ENCODE measurements around the gene SST. TPM values are rescaled to one million over a fixed set of nuclear protein-coding genes. Genes with fewer than 3 reads are reported as not detected.
"Not testable (repeated sequence)": the region's sequence is repeated elsewhere in the genome, so short reads cannot be mapped to it uniquely, and the experiment has no call there.

SST gene
- total RNA-seq, 2 experiments from 2014 or later, result not detected

DNA sequence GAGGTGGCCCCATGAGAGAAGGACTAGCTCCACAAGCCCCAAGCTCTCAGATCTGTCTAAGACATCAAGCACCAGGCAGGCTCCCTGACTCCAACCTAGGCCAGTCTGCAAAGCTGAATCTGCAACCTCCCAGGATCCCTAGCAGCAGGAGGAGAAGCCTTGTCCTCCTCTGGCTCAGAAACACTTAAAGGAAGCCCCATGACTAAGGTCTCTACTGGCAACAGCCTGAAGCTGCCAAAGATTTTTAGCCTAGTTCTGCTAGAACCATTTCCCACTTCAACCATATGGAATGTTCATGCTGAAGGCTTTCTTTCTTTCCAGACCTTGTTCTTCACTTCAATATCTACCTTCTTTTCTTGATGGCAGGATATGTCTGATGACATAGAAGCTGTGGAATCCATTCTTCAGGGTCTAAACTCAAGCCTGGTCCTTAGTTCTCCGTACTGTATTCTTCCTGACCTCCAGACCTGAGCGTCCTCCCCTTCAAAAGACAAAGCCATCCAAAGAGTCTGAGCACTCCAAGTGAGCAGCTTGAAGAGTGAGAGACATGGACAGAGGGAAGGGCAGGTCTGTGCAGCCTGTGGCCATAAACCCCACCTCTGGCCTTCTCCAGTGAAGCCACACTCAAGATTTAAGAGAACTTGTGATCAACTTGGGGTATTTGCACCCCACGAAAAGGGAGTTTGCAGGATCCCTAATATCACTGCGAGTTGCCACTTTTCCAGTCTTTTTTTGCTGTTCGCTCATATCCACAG lies 23.1 kb downstream of the SST start:
- H3K36me3 Mint-ChIP-seq (ENCODE audit: low read depth), result no peaks in the 10 kb centered on the region
- no peak overlapping the region for H3K27ac Mint-ChIP-seq
- no peaks in the 10 kb centered on the region for H3K4me1 Mint-ChIP-seq (ENCODE audit: low read depth)
- CTCF ChIA-PET, result interaction anchor here (1.5 to 1.6 kb wide), 2 partner anchors 31 to 32 kb away, joined by 5 to 7 read pairs; no protein-coding TSS in a partner anchor
- no peaks in the 10 kb centered on the region for H3K9me3 Mint-ChIP-seq
- H3K27me3 Mint-ChIP-seq (ENCODE audit: low read depth), result peaks cover 21% of the 10 kb centered on the region
- intact Hi-C loops (cut with micrococcal nuclease), result no loop called here
- no peak for DNase-seq
- no peak overlapping the region for H3K4me3 Mint-ChIP-seq

DNA sequence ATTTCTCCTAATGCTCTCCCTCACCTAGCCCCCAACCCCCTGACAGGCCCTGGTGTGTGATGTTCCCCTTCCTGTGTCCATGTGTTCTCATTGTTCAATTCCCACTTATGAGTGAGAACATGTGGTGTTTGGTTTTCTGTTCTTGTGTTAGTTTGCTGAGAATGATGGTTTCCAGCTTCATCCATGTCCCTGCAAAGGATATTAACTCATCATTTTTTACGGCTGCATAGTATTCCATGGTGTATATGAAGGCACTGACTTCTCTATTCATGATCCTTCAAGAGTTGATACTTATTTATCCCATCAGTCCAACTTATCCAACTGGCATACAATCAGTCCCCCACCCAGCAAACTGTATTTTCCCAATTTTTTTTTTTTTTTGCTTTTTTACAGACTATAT lies 24.8 kb downstream of the SST start:
- H3K4me3 Mint-ChIP-seq; H3K4me1 Mint-ChIP-seq (ENCODE audit: low read depth); H3K27ac Mint-ChIP-seq; intact Hi-C loops (cut with micrococcal nuclease); H3K36me3 Mint-ChIP-seq (ENCODE audit: low read depth); DNase-seq; H3K9me3 Mint-ChIP-seq: not testable (repeated sequence)
- peaks cover 15% of the 10 kb centered on the region for H3K27me3 Mint-ChIP-seq (ENCODE audit: low read depth)
- CTCF ChIA-PET, result interaction anchor here (1.2 to 1.5 kb wide), 2 partner anchors 34 to 326 kb away, joined by 3 to 7 read pairs; no protein-coding TSS in a partner anchor

GRCh38 chr3:187642861-187643260 lies 27.3 kb downstream of the SST start:
- Mint-ChIP-seq H3K4me3 (no peak overlapping the region), H3K9me3 (no peaks in the 10 kb centered on the region), H3K4me1 (ENCODE audit: low read depth) (no peaks in the 10 kb centered on the region), H3K36me3 (ENCODE audit: low read depth) (no peaks in the 10 kb centered on the region), H3K27me3 (ENCODE audit: low read depth) (peaks cover 16% of the 10 kb centered on the region), H3K27ac (no peak overlapping the region)
- intact Hi-C loops (cut with micrococcal nuclease), result no loop called here
- DNase-seq, result no peak
- CTCF ChIA-PET, result no interaction called here

DNA sequence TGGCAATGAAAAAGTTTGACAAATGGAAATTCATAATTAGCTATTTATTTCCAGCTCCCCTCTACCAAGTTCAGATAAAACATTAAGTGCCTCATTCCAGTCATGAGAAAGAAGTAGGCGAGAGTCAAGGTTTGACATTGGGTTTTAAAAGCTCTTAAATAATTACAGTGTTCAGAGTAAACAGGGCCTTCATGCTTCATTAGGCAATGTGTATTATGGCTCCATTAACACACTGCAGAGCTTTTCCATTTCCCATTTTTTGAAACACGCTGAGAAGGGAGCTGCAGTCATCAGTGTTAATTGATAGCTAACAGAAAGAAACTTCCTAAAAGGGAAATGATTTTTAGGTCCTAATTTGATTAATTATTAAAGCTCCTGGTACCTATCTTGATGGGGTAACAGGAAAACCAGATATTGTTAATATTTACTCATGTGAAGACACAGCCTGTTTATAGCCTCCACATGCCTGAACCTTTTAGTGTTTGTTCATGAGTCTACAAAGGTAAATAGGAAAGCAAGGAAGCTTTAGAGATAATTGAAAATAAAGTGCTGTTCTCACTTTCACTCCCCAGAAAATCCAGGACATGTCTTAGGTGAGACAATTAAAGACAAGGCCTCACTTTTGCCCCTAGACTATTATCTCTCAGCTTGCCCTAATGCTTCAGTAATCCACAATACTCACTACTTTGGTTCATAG lies 28.7 kb downstream of the SST start:
- no peak overlapping the region for H3K27ac Mint-ChIP-seq
- H3K4me1 Mint-ChIP-seq (ENCODE audit: low read depth), result no peaks in the 10 kb centered on the region
- DNase-seq, result no peak
- no peaks in the 10 kb centered on the region for H3K36me3 Mint-ChIP-seq (ENCODE audit: low read depth)
- no peaks in the 10 kb centered on the region for H3K9me3 Mint-ChIP-seq
- CTCF ChIA-PET, result interaction anchor here (0.6 to 1.4 kb wide), 4 partner anchors 25 to 322 kb away, joined by 3 to 8 read pairs (median 3); no protein-coding TSS in a partner anchor
- H3K27me3 Mint-ChIP-seq (ENCODE audit: low read depth), result peaks cover 18% of the 10 kb centered on the region
- H3K4me3 Mint-ChIP-seq, result no peak overlapping the region
- intact Hi-C loops (cut with micrococcal nuclease), result no loop called here

GRCh38 chr3:187640569-187641059 lies 29.6 kb downstream of the SST start:
- CTCF ChIA-PET, result interaction anchor here (0.9 to 1.4 kb wide), 3 partner anchors 24 to 321 kb away, joined by 3 to 8 read pairs (median 4); no protein-coding TSS in a partner anchor
- Mint-ChIP-seq H3K27ac (no peak overlapping the region), H3K9me3 (no peaks in the 10 kb centered on the region), H3K36me3 (ENCODE audit: low read depth) (no peaks in the 10 kb centered on the region), H3K4me1 (ENCODE audit: low read depth) (no peaks in the 10 kb centered on the region), H3K4me3 (no peak overlapping the region), H3K27me3 (ENCODE audit: low read depth) (peaks cover 17% of the 10 kb centered on the region)
- no peak for DNase-seq
- intact Hi-C loops (cut with micrococcal nuclease), result no loop called here

GRCh38 chr3:187639927-187640568 lies 30.1 kb downstream of the SST start:
- Mint-ChIP-seq H3K27me3 (ENCODE audit: low read depth) (peaks cover 17% of the 10 kb centered on the region), H3K36me3 (ENCODE audit: low read depth) (no peaks in the 10 kb centered on the region)
- intact Hi-C loops (cut with micrococcal nuclease), result no loop called here

DNA sequence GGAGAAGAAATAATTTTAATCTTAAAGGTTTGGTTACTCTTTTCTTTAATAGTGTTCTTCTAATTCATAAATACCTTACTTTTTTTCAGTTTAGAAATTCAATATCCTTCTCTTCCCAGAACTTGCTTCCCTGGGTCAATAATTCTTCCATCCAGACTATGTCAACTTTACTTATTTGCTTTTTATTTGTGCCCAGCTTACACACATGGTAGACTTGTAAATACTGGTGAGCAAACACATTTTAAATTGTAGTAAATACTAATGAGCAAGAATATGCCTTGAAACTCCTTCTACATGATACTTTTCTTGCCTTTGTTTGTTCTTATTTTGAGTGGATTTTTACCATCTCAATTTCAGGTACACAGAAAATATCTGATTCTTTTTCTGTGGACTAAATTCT lies 33.7 kb downstream of the SST start:
- Mint-ChIP-seq H3K27ac (no peak overlapping the region), H3K9me3 (peaks cover 6% of the 10 kb centered on the region), H3K4me3 (no peak overlapping the region), H3K4me1 (ENCODE audit: low read depth) (no peaks in the 10 kb centered on the region), H3K27me3 (ENCODE audit: low read depth) (peaks cover 22% of the 10 kb centered on the region), H3K36me3 (ENCODE audit: low read depth) (no peaks in the 10 kb centered on the region)
- no peak for DNase-seq
- CTCF ChIA-PET, result interaction anchor here (1.4 to 1.6 kb wide), 2 partner anchors 44 to 318 kb away, joined by 5 to 6 read pairs; no protein-coding TSS in a partner anchor
- intact Hi-C loops (cut with micrococcal nuclease), result no loop called here

More at GRCh38 chr3:187639927-187640568, 30.1 kb downstream of the SST start:
- Mint-ChIP-seq H3K27ac (no peak overlapping the region), H3K4me1 (ENCODE audit: low read depth) (no peaks in the 10 kb centered on the region), H3K4me3 (no peak overlapping the region), H3K9me3 (peaks cover 3% of the 10 kb centered on the region)
- CTCF ChIA-PET, result interaction anchor here (0.9 to 1.1 kb wide), 2 partner anchors 24 to 321 kb away, joined by 3 to 4 read pairs; no protein-coding TSS in a partner anchor
- DNase-seq, result no peak

GRCh38 chr3:187630404-187630803 lies 39.8 kb downstream of the SST start:
- Mint-ChIP-seq H3K27me3 (ENCODE audit: low read depth) (peaks cover 23% of the 10 kb centered on the region), H3K9me3 (peaks cover 6% of the 10 kb centered on the region), H3K27ac (no peak overlapping the region), H3K36me3 (ENCODE audit: low read depth) (no peaks in the 10 kb centered on the region), H3K4me3 (no peak overlapping the region), H3K4me1 (ENCODE audit: low read depth) (no peaks in the 10 kb centered on the region)
- intact Hi-C loops (cut with micrococcal nuclease), result no loop called here
- DNase-seq, result no peak
- CTCF ChIA-PET, result no interaction called here

DNA sequence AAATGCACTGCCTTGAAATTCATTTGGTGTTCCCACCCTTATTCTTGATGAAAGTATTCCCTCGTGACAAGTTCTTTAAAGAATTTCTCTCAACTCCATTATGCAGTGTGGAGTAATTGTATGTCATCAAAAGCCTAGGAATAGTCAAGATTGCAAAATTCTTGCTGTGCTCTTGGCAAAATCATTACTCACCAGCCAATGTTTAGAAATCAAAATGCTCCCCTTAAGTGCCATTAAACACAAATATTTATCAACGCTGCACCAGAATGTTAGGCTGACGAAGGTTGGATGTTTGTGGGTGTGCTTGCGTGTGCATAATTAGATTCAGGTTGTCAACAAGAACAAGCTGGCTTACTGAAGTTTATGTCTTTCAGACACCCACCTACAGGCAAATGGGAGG lies 40.5 kb downstream of the SST start:
- Mint-ChIP-seq H3K4me1 (ENCODE audit: low read depth) (no peaks in the 10 kb centered on the region), H3K4me3 (no peak overlapping the region), H3K27ac (no peak overlapping the region), H3K9me3 (no peaks in the 10 kb centered on the region), H3K36me3 (ENCODE audit: low read depth) (no peaks in the 10 kb centered on the region), H3K27me3 (ENCODE audit: low read depth) (peaks cover 17% of the 10 kb centered on the region)
- CTCF ChIA-PET, result no interaction called here
- DNase-seq, result no peak
- intact Hi-C loops (cut with micrococcal nuclease), result no loop called here

- CTCF ChIA-PET, result no interaction called here
- Mint-ChIP-seq H3K9me3 (no peaks in the 10 kb centered on the region), H3K27ac (no peak overlapping the region), H3K4me3 (no peak overlapping the region), H3K36me3 (ENCODE audit: low read depth) (no peaks in the 10 kb centered on the region), H3K4me1 (ENCODE audit: low read depth) (no peaks in the 10 kb centered on the region), H3K27me3 (ENCODE audit: low read depth) (peaks cover 18% of the 10 kb centered on the region)
- DNase-seq, result no peak
- intact Hi-C loops (cut with micrococcal nuclease), result no loop called here
Observed at GRCh38 chr3:187628169-187628568, 42.0 kb downstream of the SST start.

GRCh38 chr3:187626581-187626980 lies 43.6 kb downstream of the SST start:
- no peaks in the 10 kb centered on the region for H3K9me3 Mint-ChIP-seq
- H3K27ac Mint-ChIP-seq, result no peak overlapping the region
- H3K4me3 Mint-ChIP-seq, result no peak overlapping the region
- no peaks in the 10 kb centered on the region for H3K4me1 Mint-ChIP-seq (ENCODE audit: low read depth)
- no peak for DNase-seq
- H3K36me3 Mint-ChIP-seq (ENCODE audit: low read depth), result no peaks in the 10 kb centered on the region
- CTCF ChIA-PET, result interaction anchor here (1.4 kb wide), 1 partner anchor 11 kb away, joined by 3 read pairs; no protein-coding TSS in a partner anchor
- intact Hi-C loops (cut with micrococcal nuclease), result no loop called here
- H3K27me3 Mint-ChIP-seq (ENCODE audit: low read depth), result peaks cover 13% of the 10 kb centered on the region

DNA sequence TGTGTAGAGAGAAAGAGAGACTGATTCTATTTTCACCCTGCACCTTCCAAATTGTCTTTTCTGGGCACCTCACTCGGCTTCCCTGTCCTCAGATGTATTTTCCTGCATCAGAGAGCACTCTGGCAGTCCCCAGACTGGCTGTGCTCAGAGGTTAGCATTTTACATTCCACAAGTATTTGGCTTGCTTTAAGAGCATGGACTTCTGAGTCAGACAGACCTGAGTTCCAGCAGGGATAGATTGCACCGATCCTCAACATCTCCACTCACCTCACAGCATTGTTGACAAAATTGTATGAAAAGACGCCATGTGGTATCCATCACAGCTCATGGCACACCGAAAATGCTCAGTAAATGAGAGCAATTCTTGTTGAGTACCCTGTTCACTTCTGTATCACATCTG lies 45.6 kb downstream of the SST start:
- no peaks in the 10 kb centered on the region for H3K36me3 Mint-ChIP-seq (ENCODE audit: low read depth)
- no peak overlapping the region for H3K4me3 Mint-ChIP-seq
- DNase-seq, result no peak
- peaks cover 7% of the 10 kb centered on the region for H3K27me3 Mint-ChIP-seq (ENCODE audit: low read depth)
- no peak overlapping the region for H3K27ac Mint-ChIP-seq
- intact Hi-C loops (cut with micrococcal nuclease), result no loop called here
- CTCF ChIA-PET, result no interaction called here
- no peaks in the 10 kb centered on the region for H3K9me3 Mint-ChIP-seq
- H3K4me1 Mint-ChIP-seq (ENCODE audit: low read depth), result no peaks in the 10 kb centered on the region
